CD14-positive monocyte (primary cell): ENCODE results near the gene ZMYND15. TPM values are rescaled to one million over a fixed set of nuclear protein-coding genes. Genes with fewer than 3 reads are reported as not detected.

ENCODE experiments used
- DNase-seq, 3 donors: peaks; one replicate each; pipeline ENCODE4 v3.0.0-alpha.2; 2011 to 2022
- H2AFZ ChIP-seq: 2 replicates; pipeline ENCODE4 v1.6.0; 2012; ENCODE audit warnings: mild to moderate bottlenecking, low read depth, low read length, inconsistent platforms; ENCODE audit not compliant: insufficient read depth, poor library complexity, severe bottlenecking
- H3K27ac ChIP-seq, 2 donors: 1 replicate in 1 of 2; 2 replicates in 1 of 2; pipeline ENCODE4 v1.5.1; 2012 to 2013; ENCODE audit warnings: low read length in 2 of 2, control low read depth in 1 of 2, inconsistent platforms in 1 of 2, low read depth in 1 of 2, mild to moderate bottlenecking in 1 of 2
- H3K27me3 ChIP-seq, 2 donors: one replicate each; pipeline versions ENCODE4 v1.6.0 to v1.6.1; 2011 to 2013; ENCODE audit warnings: low read length in 2 of 2; ENCODE audit not compliant: control insufficient read depth in 2 of 2, insufficient read depth in 2 of 2
- H3K36me3 ChIP-seq, 2 donors: replicated peaks in 1 of 2; 1 replicate in 1 of 2; 2 replicates in 1 of 2; pipeline versions ENCODE4 v1.5.1 to v1.6.1; 2012 to 2013; ENCODE audit warnings: low read length in 2 of 2, control low read depth in 1 of 2, inconsistent platforms in 1 of 2, mild to moderate bottlenecking in 1 of 2; ENCODE audit not compliant: insufficient read depth in 2 of 2, control insufficient read depth in 1 of 2
- H3K4me1 ChIP-seq, 2 donors: 1 replicate in 1 of 2; 2 replicates in 1 of 2; pipeline versions ENCODE4 v1.5.1 to v1.6.1; 2012 to 2013; ENCODE audit warnings: low read length in 2 of 2, control low read depth in 1 of 2, inconsistent platforms in 1 of 2, mild to moderate bottlenecking in 1 of 2, moderate library complexity in 1 of 2; ENCODE audit not compliant: insufficient read depth in 2 of 2, control insufficient read depth in 1 of 2
- H3K4me2 ChIP-seq: replicated peaks from 2 replicates; pipeline ENCODE3; 2012; ENCODE audit warnings: low read length, moderate library complexity, mild to moderate bottlenecking; ENCODE audit not compliant: poor library complexity, severe bottlenecking; ENCODE audit errors: extremely low read depth
- H3K4me3 ChIP-seq, 3 experiments: fragments of 200-600 bp in 1 of 3; sonication (generic) in 1 of 3; replicated peaks in 1 of 3; 1 replicate in 2 of 3; 2 replicates in 1 of 3; pipeline ENCODE4 v1.5.1; 2011 to 2013; ENCODE audit warnings: low read length in 3 of 3, mild to moderate bottlenecking in 3 of 3, control low read depth in 2 of 3, low read depth in 2 of 3, inconsistent platforms in 1 of 3, moderate library complexity in 1 of 3
- H3K79me2 ChIP-seq: 2 replicates; pipeline ENCODE4 v1.6.0; 2012; ENCODE audit warnings: mild to moderate bottlenecking, control low read depth, inconsistent platforms, low read length, moderate library complexity; ENCODE audit not compliant: insufficient read depth
- H3K9ac ChIP-seq: 2 replicates; pipeline ENCODE4 v1.6.0; 2017; ENCODE audit warnings: low read length, mild to moderate bottlenecking; ENCODE audit not compliant: insufficient read depth, poor library complexity, severe bottlenecking
- H3K9me3 ChIP-seq, 2 donors: replicated peaks in 1 of 2; 1 replicate in 1 of 2; 2 replicates in 1 of 2; pipeline versions ENCODE4 v1.5.1 to v1.6.1; 2012 to 2013; ENCODE audit warnings: low read length in 2 of 2, control low read depth in 1 of 2; ENCODE audit not compliant: control insufficient read depth in 1 of 2, insufficient read depth in 1 of 2
- H4K20me1 ChIP-seq: 2 replicates; pipeline ENCODE4 v1.6.0; 2012; ENCODE audit warnings: mild to moderate bottlenecking, low read length, control low read depth, moderate library complexity; ENCODE audit not compliant: insufficient read depth
- H3K27ac Mint-ChIP-seq, 7 donors: one replicate each; pipeline ENCODE4 v1.8.0; 2020; ENCODE audit warnings: mild to moderate bottlenecking in 7 of 7, mixed read lengths in 7 of 7, moderate library complexity in 6 of 7, inconsistent platforms in 2 of 7
- H3K27me3 Mint-ChIP-seq, 3 donors: one replicate each; pipeline ENCODE4 v1.8.0; 2021 to 2022; ENCODE audit warnings: low read depth in 3 of 3, mild to moderate bottlenecking in 3 of 3, mixed read lengths in 3 of 3, moderate library complexity in 3 of 3, inconsistent platforms in 1 of 3
- H3K36me3 Mint-ChIP-seq, 2 donors: one replicate each; pipeline ENCODE4 v1.8.0; 2020; ENCODE audit warnings: mixed read lengths in 2 of 2, inconsistent platforms in 1 of 2, mild to moderate bottlenecking in 1 of 2
- H3K4me1 Mint-ChIP-seq: one replicate; pipeline ENCODE4 v1.8.0; 2020; ENCODE audit warnings: mild to moderate bottlenecking, mixed read lengths
- H3K4me3 Mint-ChIP-seq, 2 donors: one replicate each; pipeline ENCODE4 v1.8.0; 2020; ENCODE audit warnings: mild to moderate bottlenecking in 2 of 2, mixed read lengths in 2 of 2, moderate library complexity in 1 of 2
- H3K9me3 Mint-ChIP-seq, 7 donors: one replicate each; pipeline ENCODE4 v1.8.0; 2020 to 2022; ENCODE audit warnings: mixed read lengths in 7 of 7, mild to moderate bottlenecking in 6 of 7, moderate library complexity in 6 of 7, inconsistent platforms in 2 of 7
- CTCF ChIP-seq: fragments of 200-600 bp; IDR thresholded peaks from one replicate; pipeline ENCODE4 v1.8.0; 2022; ENCODE audit warnings: antibody characterized with exemption, mild to moderate bottlenecking
- WGBS: methylation state at CpG from one replicate; pipeline ENCODE4 v1.1.5; 2013; ENCODE audit warnings: missing lambda C conversion rate; ENCODE audit not compliant: insufficient coverage; 5-methylcytosine and 5-hydroxymethylcytosine counted together
- intact Hi-C, 2 donors: fragments of 100-400 bp; cut with micrococcal nuclease; formaldehyde crosslinking; loops; one replicate each; pipeline versions ENCODE4 v1.15.0 to v1.15.1; 2023
- polyA plus RNA-seq, 3 donors: library from polyadenylated mRNA; depleted of rRNA in 1 of 3; unstranded in 2 of 3; stranded (reverse) in 1 of 3; fragments of 300-500 nt in 2 of 3; fragments of >200 nt in 1 of 3; fragmentation: Illumina TruSeq in 2 of 3; gene quantifications; 1 replicate in 2 of 3; 2 replicates in 1 of 3; pipeline ENCODE4 v1.2.3, GENCODE V29; 2012 to 2021

The ZMYND15 gene
- polyA plus RNA-seq, 3 donors, result 0.97 to 13.6 (median 1.2) TPM

GRCh38 chr17:4764595-4764994, 25.0 kb downstream of the ZMYND15 start:
- Mint-ChIP-seq H3K4me1 (peaks cover 51% of the 10 kb centered on the region), H3K27ac (peak overlapping the region; percentile 94 to 99 (median 98)), H3K36me3 (peaks cover 1 to 4% of the 10 kb centered on the region in 2 donors), H3K9me3 (peaks cover 0 to 4% (median 0%) of the 10 kb centered on the region in 7 donors), H3K27me3 (peaks cover 0 to 8% (median 2%) of the 10 kb centered on the region in 3 donors), H3K4me3 (no peak overlapping the region)
- WGBS, result no CpG with 5 or more reads among the region's 3 CpGs
- no peaks in the 10 kb centered on the region for H3K79me2 ChIP-seq
- peak overlapping the region; percentile 8 for H3K4me2 ChIP-seq
- H3K27me3 ChIP-seq, result no peaks in the 10 kb centered on the region
- peak; percentile 71 to 89 (median 87) for DNase-seq
- no peaks in the 10 kb centered on the region for H3K36me3 ChIP-seq
- peak; percentile 26 for TF ChIP-seq CTCF
- H3K9me3 ChIP-seq, result no peaks in the 10 kb centered on the region
- peaks cover 57 to 72% of the 10 kb centered on the region in 2 donors for H3K4me1 ChIP-seq
- intact Hi-C loops, result no loop called here
- peak overlapping the region; percentile 37 for H3K9ac ChIP-seq
- H4K20me1 ChIP-seq, result no peaks in the 10 kb centered on the region
- peak overlapping the region; percentile 57 to 98 for H3K27ac ChIP-seq
- peak overlapping the region in 1 of 3 experiments; percentile 18 for H3K4me3 ChIP-seq
- H2AFZ ChIP-seq, result no peak overlapping the region

- Mint-ChIP-seq H3K36me3 (peaks cover 0 to 4% of the 10 kb centered on the region in 2 donors), H3K9me3 (peaks cover 0 to 4% (median 0%) of the 10 kb centered on the region in 7 donors), H3K27ac (peak overlapping the region; percentile 98 to 99 (median 99)), H3K4me1 (peaks cover 58% of the 10 kb centered on the region), H3K27me3 (peaks cover 0 to 8% (median 2%) of the 10 kb centered on the region in 3 donors), H3K4me3 (peak overlapping the region in 1 of 2 donors; percentile 51)
- intact Hi-C loops, result loop anchor here (1.0 to 5.0 kb wide), 3 partner anchors 30 to 181 kb away; partner anchors contain the start of genes MED11 (in 1 of the 2) and PFN1 (in 1 of the 2)
- Histone ChIP-seq H3K9ac (peak overlapping the region; percentile 66), H4K20me1 (no peaks in the 10 kb centered on the region), H3K27ac (peak overlapping the region; percentile 98), H3K79me2 (no peaks in the 10 kb centered on the region), H3K4me3 (no peak overlapping the region), H3K36me3 (no peaks in the 10 kb centered on the region), H2AFZ (no peak overlapping the region), H3K4me1 (peaks cover 73 to 81% of the 10 kb centered on the region in 2 donors), H3K4me2 (peak overlapping the region; percentile 44), H3K9me3 (no peaks in the 10 kb centered on the region), H3K27me3 (no peaks in the 10 kb centered on the region)
- peak; percentile 88 to 96 (median 94) for DNase-seq
- TF ChIP-seq CTCF, result no peak
- WGBS, result no CpG with 5 or more reads among the region's 3 CpGs
These were observed 26.6 kb downstream of the ZMYND15 start for GRCh38 chr17:4766201-4766600.
